OCI-LY1 (cell line): ENCODE data around the gene EPN2.

ENCODE experiments used
- CTCF ChIP-seq: fragments of 200-600 bp; sonication (generic), shearing (Covaris generic); IDR thresholded peaks from 2 replicates; pipeline ENCODE4 v1.5.1; 2017; ENCODE audit warnings: mild to moderate bottlenecking, antibody characterized with exemption, low read length, moderate library complexity, mixed read lengths
- EZH2 ChIP-seq: fragments of 200-600 bp; sonication (generic), shearing (Covaris generic); IDR thresholded peaks from 2 replicates; pipeline ENCODE4 v1.8.0; 2017; ENCODE audit warnings: borderline replicate concordance, mixed run types, mild to moderate bottlenecking, antibody characterized with exemption, low read length, moderate library complexity, mixed read lengths

GRCh38 chr17:19303367-19303776, 66.2 kb downstream of the EPN2 start:
- TF ChIP-seq CTCF, result no peak
- no peak for TF ChIP-seq EZH2
